ENCODE results near the gene OR2T2.
A peak's percentile ranks its signal among the peaks of the same experiment; 100 is the strongest.
"Not testable (repeated sequence)": the region's sequence is repeated elsewhere in the genome, so short reads cannot be mapped to it uniquely, and the experiment has no call there.

Gene OR2T2, protein sequence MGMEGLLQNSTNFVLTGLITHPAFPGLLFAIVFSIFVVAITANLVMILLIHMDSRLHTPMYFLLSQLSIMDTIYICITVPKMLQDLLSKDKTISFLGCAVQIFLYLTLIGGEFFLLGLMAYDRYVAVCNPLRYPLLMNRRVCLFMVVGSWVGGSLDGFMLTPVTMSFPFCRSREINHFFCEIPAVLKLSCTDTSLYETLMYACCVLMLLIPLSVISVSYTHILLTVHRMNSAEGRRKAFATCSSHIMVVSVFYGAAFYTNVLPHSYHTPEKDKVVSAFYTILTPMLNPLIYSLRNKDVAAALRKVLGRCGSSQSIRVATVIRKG

DNA sequence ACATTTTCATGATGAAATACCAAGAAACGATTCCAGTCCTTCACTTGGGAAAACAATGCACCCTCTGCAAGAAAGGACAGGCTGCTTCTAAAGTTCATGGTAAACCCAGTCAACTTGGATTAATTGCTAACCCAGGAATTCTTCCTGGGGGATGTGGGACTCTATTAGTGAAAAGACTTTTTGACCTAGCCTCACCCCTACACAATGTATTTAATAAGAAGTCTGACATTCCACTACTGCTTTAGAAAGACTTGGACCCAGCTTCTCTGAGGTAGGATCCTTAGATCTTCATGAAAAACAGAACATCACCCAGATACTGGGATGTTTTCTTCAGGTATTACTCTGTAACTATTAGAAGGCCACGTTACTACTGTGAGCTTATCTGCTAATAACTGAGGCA, at the start of gene OR2T2:
TSS of gene OR2T2 (plus strand) at position 239 of the 400 bp plus-strand sequence. CDS start 7,161 bp downstream, outside the sequence.
- DNase-seq (ENCODE audit: insufficient read length, low spot score); FAIRE-seq: not testable (repeated sequence)

DNA sequence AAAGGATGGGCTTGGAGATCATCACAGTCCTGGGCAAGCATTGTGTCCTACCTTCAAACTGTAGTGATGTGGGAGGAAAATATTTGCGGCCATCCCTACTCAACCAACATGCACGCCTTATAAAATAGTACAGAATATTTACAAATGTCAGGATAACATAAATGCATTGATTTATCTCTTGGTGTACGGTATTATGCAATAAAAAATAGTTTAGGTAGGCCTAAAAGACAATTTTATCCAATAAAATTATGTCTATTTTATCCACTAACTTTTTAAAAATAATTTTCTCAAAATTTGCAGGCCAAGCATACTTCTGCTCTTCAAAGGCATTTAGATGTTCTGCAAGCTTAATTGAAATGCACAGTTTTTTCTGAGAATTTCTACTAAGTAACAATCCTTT, 42.7 kb upstream of the OR2T2 start, which contains the start of gene OR2T1:
TSS of gene OR2T1 (plus strand) at position 301 of the 400 bp plus-strand sequence. CDS start 3,100 bp downstream, outside the sequence.
- TF ChIP-seq, protein P1, sequence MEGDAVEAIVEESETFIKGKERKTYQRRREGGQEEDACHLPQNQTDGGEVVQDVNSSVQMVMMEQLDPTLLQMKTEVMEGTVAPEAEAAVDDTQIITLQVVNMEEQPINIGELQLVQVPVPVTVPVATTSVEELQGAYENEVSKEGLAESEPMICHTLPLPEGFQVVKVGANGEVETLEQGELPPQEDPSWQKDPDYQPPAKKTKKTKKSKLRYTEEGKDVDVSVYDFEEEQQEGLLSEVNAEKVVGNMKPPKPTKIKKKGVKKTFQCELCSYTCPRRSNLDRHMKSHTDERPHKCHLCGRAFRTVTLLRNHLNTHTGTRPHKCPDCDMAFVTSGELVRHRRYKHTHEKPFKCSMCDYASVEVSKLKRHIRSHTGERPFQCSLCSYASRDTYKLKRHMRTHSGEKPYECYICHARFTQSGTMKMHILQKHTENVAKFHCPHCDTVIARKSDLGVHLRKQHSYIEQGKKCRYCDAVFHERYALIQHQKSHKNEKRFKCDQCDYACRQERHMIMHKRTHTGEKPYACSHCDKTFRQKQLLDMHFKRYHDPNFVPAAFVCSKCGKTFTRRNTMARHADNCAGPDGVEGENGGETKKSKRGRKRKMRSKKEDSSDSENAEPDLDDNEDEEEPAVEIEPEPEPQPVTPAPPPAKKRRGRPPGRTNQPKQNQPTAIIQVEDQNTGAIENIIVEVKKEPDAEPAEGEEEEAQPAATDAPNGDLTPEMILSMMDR (IDR thresholded peaks at IDR 0.05; ENCODE audit: insufficient read depth, missing control alignments) = no peak
- no peak for FAIRE-seq
- no peak for DNase-seq (ENCODE audit: insufficient read length, low spot score)

DNA sequence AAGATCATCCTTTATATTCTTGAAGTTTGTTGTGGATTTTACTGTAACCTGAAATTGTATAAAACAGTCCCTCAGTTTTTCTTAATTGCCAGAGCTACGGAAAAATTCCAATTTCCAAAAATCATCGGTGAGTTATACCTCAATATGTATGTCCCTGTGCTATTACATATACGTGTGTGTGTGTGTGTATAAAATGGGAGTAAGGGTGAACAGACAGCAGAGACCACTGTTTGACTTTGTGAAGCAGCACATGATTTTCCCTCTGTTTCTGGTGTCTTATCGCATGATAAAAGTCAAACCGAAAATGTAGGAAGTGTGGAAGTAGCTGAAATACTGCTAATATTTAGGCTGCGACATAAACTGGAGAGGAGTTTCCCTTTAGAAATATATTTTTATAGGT, 41.4 kb upstream of the OR2T2 start:
- FAIRE-seq = peak; percentile 99
- no peak for DNase-seq (ENCODE audit: insufficient read length, low spot score)
- TF ChIP-seq, protein P1 (IDR thresholded peaks at IDR 0.05; ENCODE audit: insufficient read depth, missing control alignments) = no peak

DNA sequence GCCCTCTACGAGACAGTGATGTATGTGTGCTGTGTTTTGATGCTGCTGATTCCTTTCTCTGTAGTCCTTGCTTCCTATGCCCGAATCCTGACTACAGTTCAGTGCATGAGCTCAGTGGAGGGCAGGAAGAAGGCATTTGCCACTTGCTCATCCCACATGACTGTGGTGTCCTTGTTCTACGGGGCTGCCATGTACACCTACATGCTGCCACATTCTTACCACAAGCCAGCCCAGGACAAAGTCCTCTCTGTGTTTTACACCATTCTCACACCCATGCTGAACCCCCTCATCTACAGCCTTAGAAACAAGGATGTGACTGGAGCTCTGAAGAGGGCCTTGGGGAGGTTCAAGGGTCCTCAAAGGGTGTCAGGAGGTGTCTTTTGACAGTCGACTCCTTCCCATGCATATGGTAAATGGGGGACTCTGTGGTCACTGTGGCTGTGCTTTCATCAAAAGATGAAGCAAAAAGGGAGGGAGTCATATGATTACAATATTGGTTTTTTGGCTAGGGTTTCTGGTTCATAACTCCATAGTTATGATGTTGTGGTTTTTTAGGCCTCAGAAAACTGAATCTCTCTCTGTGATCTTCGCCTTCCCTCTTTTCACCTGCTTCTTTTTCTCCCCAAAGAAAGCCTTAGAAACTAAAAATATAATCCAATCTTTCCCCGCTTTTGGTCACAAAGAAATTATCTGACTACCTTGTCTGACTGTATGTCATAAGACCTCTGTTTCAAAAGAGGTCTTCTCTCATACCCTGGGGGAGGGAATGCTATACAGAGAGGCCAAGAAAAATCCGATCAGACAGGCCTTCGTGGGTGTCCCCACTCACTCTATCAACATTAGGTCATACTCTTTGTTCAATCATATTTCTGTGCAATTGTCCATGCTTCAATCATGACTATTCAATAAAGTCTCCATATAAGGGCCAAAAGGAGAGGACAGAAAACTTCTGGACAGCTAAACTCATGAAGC, 38.4 kb upstream of the OR2T2 start:
- TF ChIP-seq, protein P1 (IDR thresholded peaks at IDR 0.05; ENCODE audit: insufficient read depth, missing control alignments) = no peak
- no peak for FAIRE-seq

DNA sequence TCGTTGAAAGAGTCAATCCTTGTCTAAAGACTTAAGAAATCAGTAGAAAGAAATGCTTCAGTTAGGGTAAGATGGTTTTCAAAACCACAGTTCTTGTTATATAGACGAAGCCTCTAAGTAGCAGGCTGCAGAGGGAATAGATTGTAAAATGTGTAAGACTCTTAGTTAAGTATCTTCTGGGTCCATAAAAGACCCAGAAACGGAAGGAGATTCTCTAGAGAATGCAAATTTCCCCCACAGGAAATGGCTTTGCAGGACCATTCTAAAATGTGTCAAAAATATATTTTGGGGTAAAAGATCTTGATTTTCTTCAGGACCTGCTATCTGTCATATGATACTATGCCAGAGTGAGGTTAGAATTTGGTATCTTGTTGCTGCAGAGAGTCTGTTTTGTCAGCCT, 29.2 kb upstream of the OR2T2 start:
- TF ChIP-seq, protein P1 (IDR thresholded peaks at IDR 0.05; ENCODE audit: insufficient read depth, missing control alignments) = no peak
- DNase-seq (ENCODE audit: insufficient read length, low spot score) = no peak
- no peak for FAIRE-seq

More for the DNA sequence above, 38.4 kb upstream of the OR2T2 start:
- DNase-seq (ENCODE audit: insufficient read length, low spot score) = no peak

DNA sequence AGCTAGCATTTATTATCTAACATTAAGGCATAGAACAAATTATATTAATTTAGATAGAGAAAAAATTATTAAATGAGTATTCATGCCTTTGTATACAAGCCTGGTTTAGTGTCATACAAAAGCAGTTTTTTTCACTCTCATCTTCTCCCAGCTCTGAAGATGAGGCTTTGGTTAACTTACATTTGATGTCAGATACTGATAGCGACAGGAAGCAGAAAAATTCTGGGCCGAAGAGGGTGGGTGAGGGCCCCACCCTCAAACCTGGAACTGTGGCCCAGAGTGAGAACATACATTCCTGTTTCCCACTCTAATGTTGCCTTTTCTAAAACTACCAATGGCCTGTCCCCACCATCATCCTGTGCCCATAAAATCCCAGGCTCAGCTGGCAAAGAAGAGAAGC, 27.6 kb upstream of the OR2T2 start:
- TF ChIP-seq, protein P1 (IDR thresholded peaks at IDR 0.05; ENCODE audit: insufficient read depth, missing control alignments) = no peak
- DNase-seq (ENCODE audit: insufficient read length, low spot score) (no peak), FAIRE-seq (no peak)

DNA sequence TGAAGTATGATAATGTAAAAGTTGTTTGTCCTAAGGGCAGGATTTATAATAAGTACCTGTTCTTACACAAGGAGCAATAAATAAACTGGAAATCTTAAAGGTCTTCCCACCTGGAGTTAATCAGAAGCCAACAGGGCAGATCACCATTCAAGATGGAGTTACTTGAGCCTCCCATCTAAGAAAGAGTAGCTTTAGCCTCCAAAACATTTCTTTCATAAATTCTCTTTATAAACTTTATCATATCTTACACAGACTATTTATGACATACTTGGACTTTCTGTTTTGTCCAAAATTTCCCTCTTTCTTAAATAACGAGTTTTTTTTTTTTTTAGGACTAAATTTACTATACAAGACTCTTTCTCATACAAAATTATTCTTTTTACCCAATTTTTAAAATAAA, 24.1 kb upstream of the OR2T2 start:
- DNase-seq (ENCODE audit: insufficient read length, low spot score) (no peak), FAIRE-seq (no peak)
- TF ChIP-seq, protein P1 (IDR thresholded peaks at IDR 0.05; ENCODE audit: insufficient read depth, missing control alignments) = no peak

DNA sequence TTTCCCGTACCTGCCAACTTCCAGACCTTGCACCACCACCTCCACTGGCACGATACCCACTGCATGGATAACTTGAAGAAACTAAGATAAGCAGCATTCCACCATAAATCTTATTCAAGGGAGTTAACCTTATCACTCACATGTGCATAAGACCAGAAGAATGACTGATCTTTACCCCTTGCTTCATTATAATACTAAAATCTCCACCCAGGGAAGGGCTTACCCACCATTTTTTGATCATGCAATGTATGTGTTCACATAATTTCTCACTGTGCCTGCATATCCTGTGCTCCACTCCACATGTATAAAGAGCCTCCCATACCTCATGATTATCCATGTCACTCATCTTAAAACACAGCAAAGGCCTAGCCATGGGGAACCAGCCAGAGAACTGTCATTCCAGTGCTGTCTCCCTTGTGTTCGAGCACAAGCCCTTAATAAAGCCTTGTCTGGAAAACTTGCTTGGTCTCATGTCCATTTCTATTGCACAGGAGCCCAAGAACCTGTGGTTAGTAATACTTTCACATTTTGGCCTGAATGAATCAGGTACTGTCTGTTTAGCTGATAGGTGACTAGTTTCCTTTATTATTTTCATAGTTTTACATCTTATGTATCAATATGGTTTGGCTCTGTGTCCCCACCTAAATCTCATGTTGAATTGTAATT, 17.8 kb upstream of the OR2T2 start:
- not testable (repeated sequence) for FAIRE-seq; DNase-seq (ENCODE audit: insufficient read length, low spot score)

DNA sequence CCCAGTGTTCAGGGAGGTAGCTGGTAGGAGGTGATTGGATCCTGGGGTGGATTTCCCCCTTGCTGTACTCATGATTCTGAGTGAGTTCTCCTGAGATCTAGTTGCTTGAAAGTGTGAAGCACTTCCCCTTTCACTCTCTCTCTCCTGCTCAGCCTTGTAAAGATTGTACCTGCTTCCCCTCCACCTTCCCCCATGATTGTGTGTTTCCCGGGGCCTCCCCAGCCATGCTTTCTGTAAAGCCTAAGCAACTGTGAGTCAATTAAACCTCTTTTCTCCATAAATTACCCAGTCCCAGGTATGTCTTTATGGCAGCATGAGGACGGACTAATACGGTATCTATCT, 17.3 kb upstream of the OR2T2 start:
- not testable (repeated sequence) for FAIRE-seq; DNase-seq (ENCODE audit: insufficient read length, low spot score)

DNA sequence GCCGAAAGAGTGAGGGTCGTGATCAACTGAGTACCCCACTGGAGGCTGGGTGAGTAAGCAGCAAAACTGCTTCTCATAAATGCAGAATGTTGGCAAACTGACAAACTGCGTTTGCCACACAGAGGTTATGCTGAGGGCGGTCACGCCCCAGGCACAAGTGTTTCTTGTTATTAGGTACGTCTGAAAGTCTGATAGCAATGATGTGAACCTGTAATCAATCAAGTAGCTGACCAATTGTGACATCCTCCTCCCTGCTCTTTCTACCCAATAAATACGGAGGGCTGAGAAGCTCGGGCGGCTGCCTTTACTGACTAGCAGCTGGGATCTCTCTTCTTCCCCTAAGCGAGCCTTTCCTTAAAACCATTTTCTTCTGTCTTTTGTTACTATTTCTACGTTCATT, 13.8 kb upstream of the OR2T2 start:
- DNase-seq (ENCODE audit: insufficient read length, low spot score); FAIRE-seq: not testable (repeated sequence)

DNA sequence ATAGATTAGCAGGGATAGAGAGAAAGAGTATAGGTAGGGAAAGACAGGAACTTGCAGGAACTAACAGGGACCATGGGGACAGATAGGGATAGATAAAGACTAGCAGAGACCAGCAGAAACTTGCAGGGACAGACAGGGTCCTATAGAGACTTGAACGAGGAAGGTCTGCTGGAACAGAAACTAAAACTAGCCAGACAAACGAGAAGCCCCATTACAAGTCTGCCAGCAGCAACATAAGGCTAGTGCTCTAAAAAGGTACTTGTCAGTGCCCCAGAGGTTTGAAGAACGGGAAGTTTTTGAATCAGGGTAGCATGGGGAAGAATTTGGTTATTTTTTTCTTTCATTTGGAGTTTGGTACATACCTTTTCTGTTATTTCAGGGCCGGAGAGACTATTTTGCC, 13.2 kb upstream of the OR2T2 start:
- FAIRE-seq; DNase-seq (ENCODE audit: insufficient read length, low spot score): not testable (repeated sequence)
